COLO829 (cell line): ENCODE data around the gene KRIT1.
A peak's percentile ranks its signal among the peaks of the same experiment; 100 is the strongest.
"Not testable (repeated sequence)": the region's sequence is repeated elsewhere in the genome, so short reads cannot be mapped to it uniquely, and the experiment has no call there.

Experiments
- DNase-seq: peaks from one replicate; pipeline ENCODE4 v3.0.0; 2012; ENCODE audit warnings: low spot score

The KRIT1 gene

DNA sequence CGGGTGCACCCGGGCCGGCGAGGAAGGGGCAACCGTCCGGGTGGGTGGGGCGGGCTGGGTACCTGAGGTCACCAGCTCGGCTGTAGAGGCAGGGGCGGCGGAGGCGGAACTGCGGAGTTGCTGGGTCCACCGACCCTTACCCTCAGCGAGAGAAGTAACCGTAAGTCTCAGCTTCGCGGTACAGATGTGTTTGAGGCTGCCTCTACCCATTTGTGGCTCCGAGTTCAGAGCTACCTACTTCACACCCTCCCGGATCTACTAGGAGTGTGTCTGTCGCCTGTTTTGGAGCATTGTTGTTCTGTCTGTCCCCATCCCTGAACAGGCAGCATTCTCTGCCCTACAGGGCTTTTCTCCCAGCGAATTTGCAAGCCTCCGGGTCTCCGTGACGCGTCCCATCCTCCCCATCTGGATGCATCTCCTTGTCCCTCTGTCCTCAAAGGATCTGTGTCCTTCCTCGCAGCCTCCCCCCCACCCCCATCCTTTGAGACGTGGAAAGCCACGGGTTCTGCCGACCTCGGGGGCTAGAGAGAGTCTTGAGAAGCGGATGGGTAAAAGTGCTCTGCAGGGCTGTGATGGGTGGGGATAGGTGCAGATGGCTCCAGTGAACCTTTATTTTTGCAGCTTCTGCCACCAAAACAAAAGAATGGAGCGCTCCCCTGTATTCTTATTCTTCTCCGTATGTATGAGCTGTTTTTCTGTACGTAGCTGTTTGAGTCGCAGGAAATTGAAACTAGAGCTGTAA, 817 bp upstream of the KRIT1 start:
- no peak for DNase-seq

DNA sequence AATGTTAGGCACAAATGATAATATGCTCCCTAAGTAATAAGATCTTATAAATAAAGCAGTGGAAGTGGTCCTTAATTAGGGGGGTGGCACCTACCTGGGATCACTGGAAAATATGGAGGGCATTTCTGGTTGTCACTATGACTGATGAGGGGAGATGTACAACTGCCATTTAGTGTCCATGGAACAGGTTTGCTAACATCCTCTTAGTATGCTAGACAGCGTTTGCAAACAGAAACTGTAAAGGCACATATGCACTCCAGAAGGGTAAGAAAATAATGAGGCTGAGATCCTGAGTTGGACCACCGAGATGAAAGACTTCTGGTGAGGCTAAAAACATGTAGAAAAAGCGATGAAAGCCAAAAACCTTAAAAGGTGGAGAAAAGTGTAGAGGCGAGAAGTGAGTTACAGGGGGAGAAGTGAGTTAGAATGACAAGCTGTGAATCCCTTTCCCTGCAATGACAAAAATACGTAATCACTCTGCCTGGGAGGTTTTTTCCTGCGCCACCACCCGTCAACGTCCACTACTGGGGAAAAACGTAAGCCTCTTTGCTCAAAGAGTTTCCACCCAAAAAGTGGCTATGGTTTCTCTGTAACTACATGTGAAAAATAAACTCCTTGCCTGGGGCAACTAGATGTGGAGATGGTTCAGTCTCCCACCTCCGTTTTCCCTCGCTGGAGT, 767 bp downstream of the KRIT1 start:
- no peak for DNase-seq

DNA sequence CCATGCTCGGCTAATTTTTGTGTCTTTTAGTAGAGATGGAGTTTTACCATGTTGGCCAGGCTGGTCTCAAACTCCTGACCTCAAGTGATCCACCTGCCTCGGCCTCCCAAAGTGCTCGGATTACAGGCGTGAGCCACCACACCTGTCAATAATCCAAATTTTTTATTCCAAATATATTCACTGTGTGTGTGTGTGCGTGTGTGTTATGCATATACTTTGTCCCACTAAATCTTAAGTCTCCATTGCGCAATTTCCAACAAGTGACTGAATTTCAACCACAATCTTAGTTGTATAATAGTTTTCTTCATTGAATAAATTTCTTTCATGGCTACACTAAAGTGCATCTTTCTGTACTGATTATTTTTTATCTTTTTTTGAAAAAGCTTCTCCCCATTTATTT, 2.7 kb downstream of the KRIT1 start:
- DNase-seq = no peak

DNA sequence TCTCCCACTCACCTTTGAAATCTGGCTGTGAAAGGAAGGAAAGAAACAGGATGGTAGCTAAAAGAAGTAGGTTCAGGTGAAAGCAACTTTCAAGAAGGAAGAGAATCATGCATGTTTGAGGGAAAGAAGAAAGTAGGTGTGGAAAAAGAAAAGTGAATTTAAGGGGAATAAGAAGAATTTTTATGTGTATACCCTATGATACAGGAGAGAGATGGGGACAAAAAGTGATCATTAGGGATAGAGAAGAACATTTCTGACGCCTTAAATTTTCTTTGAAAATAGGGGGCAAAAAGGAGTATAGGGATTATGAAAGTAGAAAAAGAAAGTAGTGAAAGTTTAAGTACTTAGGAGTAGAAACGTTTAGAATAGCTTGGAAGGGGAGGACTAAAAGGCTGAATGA, 15.2 kb downstream of the KRIT1 start:
- no peak for DNase-seq

DNA sequence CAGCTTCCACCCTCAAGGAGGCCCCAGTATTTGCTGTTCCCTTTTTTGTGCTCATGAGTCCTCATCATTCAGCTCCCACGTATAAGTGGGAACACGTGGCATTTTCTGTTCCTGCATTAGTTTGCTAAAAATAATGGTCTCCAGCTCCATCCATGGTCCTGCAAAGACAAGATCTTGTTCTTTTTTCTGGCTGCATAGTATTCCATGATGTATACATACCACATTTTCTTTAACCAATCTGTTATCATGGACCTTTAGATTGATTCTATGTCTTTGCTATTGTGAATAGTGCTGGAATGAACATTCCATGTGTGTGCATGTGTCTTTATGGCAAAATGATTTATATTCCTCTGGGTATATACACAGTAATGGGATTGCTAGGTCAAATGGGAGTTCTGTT, 17.0 kb downstream of the KRIT1 start:
- no peak for DNase-seq

DNA sequence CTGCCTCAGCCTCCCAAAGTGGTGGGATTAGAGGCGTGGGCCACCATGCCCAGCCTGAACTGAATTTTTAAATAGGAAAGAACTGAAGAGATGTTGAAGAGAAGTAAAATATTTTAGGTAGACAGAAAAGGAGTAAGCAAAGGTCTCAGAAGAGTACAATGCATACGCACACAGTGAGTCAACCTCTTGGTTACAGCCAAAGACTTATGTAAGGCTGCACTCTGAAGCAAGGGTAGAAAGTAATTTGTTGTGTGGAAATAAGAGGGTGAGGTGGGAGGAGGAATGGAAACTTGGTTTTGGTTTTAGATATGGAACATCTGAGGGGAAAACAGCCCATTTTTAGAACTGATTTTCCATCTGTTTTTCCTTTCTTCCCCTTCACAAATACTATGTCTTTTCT, 17.6 kb downstream of the KRIT1 start:
- no peak for DNase-seq

DNA sequence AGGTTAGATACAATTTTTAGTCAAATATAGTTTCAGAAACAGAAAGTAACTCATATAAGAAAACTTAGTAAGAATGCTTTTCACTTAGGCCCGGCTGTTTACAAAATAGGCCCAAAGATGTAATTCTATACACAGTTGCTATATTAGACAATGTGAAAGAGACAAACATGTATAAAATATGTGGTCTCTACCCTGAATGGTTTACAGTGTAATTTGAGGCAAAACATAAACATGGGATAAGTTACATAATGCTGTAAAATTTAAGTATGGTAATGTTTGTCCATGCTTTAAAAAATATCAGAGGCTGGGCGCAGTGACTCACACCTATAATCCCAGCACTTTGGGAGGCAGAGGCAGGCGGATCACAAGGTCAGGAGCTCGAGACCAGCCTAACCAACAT, 18.7 kb downstream of the KRIT1 start:
- DNase-seq = no peak

DNA sequence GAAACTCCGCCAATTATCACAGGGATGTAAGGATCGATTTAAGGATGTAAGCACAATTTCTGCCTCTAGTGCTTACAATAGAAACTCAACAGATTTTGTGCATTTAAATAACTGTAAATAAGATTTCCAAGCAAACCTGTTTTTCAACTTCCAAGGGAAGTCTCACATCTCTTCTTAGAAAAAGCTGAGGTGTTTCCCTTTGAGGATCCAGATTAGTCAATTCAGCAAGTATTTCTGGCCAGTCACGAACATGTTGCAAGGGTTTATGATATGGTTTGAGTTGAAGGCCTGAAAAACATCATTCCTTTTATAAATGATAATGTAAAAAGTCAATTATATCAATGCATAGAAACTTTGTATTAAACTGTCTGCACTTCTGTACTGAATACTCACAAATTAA, 23.9 kb downstream of the KRIT1 start:
- DNase-seq = no peak

DNA sequence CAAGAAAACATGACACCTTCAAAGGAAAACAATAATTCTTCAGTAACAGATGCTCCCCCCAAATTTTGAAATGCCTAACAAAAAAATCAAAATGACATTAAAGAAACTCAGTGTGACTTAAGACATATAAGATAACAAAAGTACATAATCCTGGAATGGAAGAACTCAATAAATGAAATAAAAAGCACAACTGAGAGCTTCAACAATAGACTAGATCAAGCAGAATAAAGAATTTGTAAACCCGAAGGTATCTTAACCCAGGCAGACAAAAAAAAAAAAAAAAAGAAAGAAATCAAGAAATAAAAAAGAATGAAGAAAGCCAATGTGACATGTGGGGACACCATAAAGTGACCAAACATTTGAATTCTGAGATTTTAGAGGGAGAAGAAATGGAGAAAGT, 39.0 kb downstream of the KRIT1 start:
- DNase-seq = no peak

DNA sequence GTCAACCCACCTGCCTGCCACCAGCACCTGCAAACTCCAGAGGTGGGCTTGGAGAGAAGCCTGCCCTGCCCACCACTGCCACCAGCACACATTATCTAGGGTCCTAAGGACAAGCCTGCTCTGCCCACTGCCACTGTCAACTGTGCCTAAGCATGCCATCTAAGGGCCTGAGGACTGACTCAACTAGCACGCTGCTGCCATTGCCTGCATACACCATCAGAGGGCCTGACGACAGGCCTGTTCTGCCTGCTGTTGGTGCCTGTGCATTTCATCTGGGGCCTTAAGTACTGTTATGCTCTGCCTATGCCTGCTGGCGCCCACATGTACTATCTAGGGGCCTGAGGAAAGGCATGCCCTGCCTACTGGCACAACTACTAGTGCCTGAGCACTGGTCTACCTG, 39.7 kb downstream of the KRIT1 start:
- DNase-seq = no peak

DNA sequence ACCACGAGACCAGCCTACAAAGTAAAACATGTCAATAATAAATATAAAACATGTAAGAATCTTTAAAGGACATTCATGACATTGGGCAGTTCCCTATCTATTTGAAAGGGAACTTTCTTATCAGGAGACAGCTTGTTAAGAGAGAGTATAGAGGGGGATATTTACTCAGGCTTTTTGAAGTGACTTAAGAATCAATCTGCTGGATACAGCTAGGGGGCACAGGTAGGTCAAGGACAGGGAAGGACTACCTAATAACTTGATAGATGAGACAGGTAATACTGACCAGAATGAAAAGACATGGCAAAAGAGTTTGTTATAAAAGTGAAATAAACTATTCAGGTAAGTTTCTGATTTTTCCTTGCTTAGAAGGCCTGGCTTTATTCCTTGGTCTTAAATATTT, 44.9 kb downstream of the KRIT1 start:
- no peak for DNase-seq

DNA sequence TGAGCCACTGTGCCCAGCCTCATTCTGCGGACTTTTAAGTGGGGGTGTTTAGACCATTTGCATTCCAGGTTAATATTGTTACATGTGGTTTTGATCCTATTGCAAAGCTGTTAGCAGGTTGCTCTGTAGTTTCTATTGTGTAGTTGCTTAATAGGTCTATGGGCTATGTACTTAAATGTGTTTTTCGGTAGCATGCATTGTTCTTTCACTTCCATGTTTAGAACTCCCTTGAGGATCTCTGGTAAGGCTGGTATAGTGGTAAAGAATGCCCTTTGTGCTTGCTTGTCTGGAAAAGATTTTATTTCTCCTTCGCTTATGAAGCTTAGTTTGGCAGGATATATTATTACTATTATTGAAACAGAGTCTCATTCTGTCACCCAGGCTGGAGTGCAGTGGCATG, 53.4 kb downstream of the KRIT1 start:
- no peak for DNase-seq

DNA sequence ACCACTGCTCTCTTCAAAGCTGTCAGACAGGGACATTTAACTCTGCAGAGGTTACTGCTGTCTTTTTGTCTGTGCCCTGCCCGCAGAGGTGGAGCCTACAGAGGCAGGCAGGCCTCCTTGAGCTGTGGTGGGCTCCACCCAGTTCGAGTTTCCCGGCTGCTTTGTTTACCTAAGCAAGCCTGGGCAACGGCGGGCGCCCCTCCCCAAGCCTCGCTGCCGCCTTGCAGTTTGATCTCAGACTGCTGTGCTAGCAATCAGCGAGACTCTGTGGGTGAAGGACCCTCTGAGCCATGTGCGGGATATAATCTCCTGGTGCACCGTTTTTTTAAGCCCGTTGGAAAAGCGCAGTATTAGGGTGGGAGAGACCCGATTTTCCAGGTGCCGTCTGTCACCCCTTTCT, 56.5 kb downstream of the KRIT1 start:
- not testable (repeated sequence) for DNase-seq

DNA sequence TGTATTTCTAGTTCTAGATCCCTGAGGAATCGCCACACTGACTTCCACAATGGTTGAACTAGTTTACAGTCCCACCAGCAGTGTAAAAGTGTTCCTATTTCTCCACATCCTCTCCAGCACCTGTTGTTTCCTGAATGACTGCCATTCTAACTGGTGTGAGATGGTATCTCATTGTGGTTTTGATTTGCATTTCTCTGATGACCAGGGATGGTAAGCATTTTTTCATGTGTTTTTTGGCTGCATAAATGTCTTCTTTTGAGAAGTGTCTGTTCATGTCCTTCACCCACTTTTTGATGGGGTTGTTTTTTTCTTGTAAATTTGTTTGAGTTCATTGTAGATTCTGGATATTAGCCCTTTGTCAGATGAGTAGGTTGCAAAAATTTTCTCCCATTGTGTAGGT, 61.4 kb downstream of the KRIT1 start:
- DNase-seq = not testable (repeated sequence)

DNA sequence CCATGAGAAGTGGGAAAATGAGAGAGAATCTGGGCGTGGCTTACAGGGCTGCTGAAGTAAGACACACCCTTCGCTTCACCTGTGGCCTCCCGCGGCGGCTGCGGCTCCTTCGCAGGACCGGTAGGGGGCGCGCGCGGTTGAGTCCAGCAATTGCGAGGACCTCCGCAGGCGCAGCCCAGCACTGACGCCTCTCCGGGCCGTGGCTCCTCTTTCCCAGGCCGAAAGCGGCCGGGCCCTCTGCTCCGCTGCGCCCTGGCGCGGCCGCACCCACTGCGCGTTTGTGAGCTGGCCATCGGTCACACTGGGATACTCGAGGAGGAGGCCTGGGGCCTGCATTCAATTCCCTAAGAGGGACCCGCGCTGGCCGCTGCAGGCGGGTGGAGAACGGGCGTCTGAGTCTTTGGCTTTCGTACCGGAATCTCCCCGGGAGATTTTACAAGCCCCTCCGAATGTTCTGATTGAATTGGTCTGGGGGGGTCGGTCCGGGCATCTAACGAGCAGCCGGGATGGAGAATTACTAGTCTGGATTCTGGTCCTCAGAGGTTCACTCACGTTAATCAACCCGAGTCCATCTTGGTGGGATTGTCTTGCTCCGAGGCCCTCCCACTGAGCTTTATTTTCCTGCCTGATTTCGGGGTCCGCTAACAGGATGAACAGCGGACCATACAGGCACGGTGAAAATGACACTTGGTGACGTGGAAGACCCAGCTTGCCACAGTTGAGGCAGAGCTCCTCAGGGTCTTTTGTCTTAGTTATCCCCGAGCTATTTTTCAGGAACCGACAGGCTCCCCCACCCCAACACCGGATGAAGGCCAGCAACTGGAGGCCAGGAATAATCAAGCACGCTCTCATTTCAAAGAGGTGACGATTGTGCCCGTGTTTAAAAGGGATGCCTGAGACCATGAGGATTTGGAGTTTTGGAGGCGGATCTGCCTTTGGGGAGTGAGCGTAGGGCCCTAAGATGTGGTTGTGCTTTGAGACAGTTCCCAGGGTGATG, 66.5 kb downstream of the KRIT1 start, which contains the start of gene LRRD1:
Gene LRRD1 (minus strand): TSS at position 215 of the 997 bp plus-strand sequence. CDS start 13,940 bp downstream, outside the sequence.
- DNase-seq = peak; percentile 14

DNA sequence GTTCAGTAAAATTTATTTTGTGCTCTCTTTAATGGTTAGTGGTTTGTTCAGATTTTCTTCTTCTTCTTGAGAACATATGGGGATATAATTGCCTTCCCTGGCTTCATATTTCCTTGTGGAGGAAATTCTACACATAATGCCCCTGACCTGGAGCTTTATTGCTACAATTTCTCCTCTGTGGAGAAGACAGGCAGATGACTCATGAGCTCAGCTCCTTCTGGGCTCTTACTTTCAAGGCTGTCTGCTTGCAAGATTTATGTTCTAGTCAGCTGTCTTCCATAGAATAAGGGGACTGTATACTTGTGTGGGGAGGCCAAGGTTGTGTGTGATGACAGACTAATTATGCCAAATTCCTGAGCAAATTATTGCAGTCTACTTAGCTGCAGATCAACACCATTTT, 68.4 kb downstream of the KRIT1 start:
- DNase-seq = peak; percentile 82

DNA sequence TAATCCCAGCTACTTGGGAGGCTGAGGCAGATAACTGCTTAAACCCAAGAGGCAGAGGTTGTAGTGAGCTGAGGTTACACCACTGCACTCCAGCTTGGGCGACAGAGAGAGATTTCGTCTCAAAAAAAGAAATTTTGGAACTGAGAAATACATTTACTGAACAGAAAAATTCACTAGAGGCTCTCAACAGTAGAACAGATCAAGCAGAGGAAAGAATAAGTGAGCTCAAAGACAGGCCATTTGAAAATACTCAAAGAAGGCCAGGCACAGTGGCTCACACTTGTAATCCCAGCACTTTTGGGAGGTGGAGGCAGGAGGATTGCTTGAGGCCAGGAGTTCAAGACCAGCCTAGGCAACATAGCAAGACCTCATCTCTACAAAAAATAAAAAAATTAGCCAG, 76.2 kb downstream of the KRIT1 start:
- not testable (repeated sequence) for DNase-seq

DNA sequence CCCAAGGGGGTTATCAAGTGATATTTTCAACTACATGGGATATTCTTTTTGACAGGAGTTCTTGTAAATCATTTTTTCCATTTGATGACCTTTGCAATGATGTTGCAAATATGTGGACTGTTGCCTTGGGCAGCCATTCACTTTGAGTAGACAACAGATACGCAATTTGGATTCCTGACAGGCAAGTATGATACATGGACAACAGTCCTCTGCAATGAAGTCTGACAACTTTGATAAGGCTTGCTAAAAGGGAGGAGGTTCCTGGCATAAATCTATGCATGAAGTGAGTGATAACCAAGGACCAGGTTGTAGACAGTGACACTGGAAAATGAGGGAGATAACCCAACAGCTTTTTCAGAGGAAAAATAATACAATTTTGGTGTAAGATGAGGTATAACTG, 84.4 kb downstream of the KRIT1 start:
- no peak for DNase-seq

DNA sequence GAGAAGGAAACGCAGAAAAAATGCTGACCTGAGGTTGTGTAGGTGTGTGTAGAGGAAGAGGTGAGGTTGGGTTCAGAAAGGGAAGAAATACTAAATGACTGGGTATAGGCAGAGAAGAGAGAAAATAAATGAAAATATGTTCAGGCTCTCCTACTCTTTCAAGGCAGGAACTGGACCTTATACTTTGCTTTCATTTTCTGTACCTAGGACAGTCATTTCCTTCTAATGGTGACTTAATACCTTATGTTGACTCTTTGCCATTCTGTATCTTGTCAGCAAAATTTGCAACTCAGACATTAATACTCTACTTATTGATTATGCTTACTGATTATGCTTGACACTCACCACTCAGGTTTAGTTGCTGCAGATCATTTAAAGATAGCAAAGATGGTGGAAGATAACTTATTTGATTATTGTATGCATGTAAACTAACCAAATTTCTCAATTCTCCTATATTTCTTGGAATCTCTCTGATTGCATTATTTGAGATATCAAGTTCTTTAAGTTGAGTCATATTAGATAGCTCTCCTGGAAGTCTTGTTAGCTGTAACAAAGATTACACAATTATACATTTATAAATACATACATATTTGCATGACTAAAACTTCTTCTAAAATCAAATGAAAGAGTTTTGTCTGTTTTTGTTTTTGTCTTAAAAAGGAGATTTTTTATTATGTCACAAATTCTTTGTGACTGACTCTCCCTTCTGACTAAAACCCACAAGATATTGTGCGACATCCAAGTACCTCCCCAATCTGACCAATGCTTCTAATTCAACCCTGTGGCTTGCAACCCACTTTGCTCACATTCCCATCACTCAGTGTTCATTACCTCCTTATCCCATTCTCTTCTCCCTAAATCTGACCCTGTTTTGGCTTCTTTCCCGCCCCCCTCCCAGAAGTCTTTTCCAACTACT, 86.8 kb downstream of the KRIT1 start:
- DNase-seq = no peak

DNA sequence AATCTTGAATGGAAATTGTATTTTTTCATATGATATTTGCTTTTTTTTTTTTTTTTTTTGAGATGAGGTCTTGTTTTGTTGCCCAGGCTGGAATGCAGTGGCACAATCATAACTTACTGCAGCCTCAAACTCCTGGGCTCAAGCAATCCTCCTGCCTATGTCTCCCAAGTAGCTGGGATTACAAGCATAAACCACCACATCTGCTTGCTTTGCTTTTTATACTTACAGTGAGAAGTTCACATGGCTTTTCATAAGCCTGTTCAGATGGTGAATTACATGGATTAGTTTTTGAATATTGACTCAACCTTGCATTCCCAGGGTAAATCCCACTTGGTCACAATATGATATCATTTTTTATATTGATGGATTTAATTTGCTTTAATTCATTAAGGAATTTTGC, 88.7 kb downstream of the KRIT1 start:
- DNase-seq = no peak

DNA sequence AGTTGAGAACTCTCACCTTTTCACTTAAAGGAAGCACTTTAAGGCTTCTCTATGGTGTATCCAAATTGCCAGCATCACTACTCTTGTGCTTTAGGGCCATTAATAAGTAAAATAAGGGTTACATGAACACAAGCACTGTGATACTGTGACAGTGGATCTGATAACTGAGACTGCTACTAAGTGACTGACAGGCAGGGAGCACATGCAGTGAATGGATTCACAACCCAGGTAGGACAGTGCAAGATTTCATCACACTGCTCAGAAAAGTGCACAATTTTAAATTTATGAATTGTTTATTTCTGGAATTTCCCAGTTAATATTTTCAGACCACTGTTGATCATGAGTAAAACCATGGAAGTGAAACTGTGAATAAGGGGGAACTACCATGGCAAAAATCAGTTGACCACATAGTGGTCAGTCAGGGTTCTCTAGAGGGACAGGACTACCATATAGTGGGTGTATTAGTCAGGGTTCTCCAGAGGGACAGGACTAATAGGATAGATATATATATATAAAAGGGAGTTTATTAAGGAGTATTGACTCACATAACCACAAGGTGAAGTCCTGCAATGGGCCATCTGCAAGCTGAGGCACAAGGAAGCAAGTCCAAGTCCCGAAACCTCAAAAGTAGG, 90.5 kb downstream of the KRIT1 start:
- no peak for DNase-seq
